Measurements from ENCODE around the gene HS3ST3B1.

The HS3ST3B1 gene

GRCh38 chr17:14372905-14373613 lies 72.2 kb downstream of the HS3ST3B1 start:
- no peaks in the 10 kb centered on the region for H3K79me2 ChIP-seq (ENCODE audit: low read length)
- H3K9me2 ChIP-seq (replicated peaks; ENCODE audit: insufficient read depth, low read length): no peaks in the 10 kb centered on the region
- H3F3A ChIP-seq (ENCODE audit: insufficient read depth, low read length): no peaks in the 10 kb centered on the region
- no peak overlapping the region for H2AFZ ChIP-seq (ENCODE audit: low read length)
- H3K4me3 ChIP-seq (ENCODE audit: low read length): no peak overlapping the region
- no peaks in the 10 kb centered on the region for H3K36me3 ChIP-seq (replicated peaks; ENCODE audit: insufficient read depth, low read length)
- H3K27ac ChIP-seq (ENCODE audit: low read length): no peak overlapping the region
- H4K20me1 ChIP-seq (ENCODE audit: insufficient read depth, low read length): no peaks in the 10 kb centered on the region
- H3K27me3 ChIP-seq (replicated peaks; ENCODE audit: insufficient read depth, low read length): no peaks in the 10 kb centered on the region
- H3K4me2 ChIP-seq (ENCODE audit: low read depth, low read length): no peak overlapping the region
- no peak for DNase-seq
- no peaks in the 10 kb centered on the region for H3K4me1 ChIP-seq (ENCODE audit: low read length)
- TF ChIP-seq EZH2phosphoT487 (IDR thresholded peaks at IDR 0.05; ENCODE audit: low read length) (no peak), EZH2 (optimal IDR thresholded peaks at IDR 0.05; ENCODE audit: low read depth, low read length) (no peak), CTCF (IDR thresholded peaks at IDR 0.05; ENCODE audit: low read length) (no peak)
- no peak overlapping the region for H3K9ac ChIP-seq (ENCODE audit: low read length)
- H3K9me3 ChIP-seq (replicated peaks; ENCODE audit: insufficient read depth, low read length): no peaks in the 10 kb centered on the region; the same call in 1 of the 2 replicates

- no peaks in the 10 kb centered on the region for H3K27me3 ChIP-seq (replicated peaks; ENCODE audit: insufficient read depth, low read length)
- no peaks in the 10 kb centered on the region for H3K4me1 ChIP-seq (ENCODE audit: low read length)
- TF ChIP-seq EZH2phosphoT487 (IDR thresholded peaks at IDR 0.05; ENCODE audit: low read length) (no peak), CTCF (IDR thresholded peaks at IDR 0.05; ENCODE audit: low read length) (no peak), EZH2 (optimal IDR thresholded peaks at IDR 0.05; ENCODE audit: low read depth, low read length) (no peak)
- no peaks in the 10 kb centered on the region for H4K20me1 ChIP-seq (ENCODE audit: insufficient read depth, low read length)
- no peak overlapping the region for H3K9ac ChIP-seq (ENCODE audit: low read length)
- DNase-seq: no peak
- no peak overlapping the region for H3K4me2 ChIP-seq (ENCODE audit: low read depth, low read length)
- H3K36me3 ChIP-seq (replicated peaks; ENCODE audit: insufficient read depth, low read length): no peaks in the 10 kb centered on the region
- no peaks in the 10 kb centered on the region for H3K9me2 ChIP-seq (replicated peaks; ENCODE audit: insufficient read depth, low read length)
- H3K9me3 ChIP-seq (replicated peaks; ENCODE audit: insufficient read depth, low read length): no peaks in the 10 kb centered on the region; the same call in 1 of the 2 replicates
- no peak overlapping the region for H3K4me3 ChIP-seq (ENCODE audit: low read length)
- H3F3A ChIP-seq (ENCODE audit: insufficient read depth, low read length): no peaks in the 10 kb centered on the region
- H2AFZ ChIP-seq (ENCODE audit: low read length): no peak overlapping the region
- H3K79me2 ChIP-seq (ENCODE audit: low read length): no peaks in the 10 kb centered on the region
- H3K27ac ChIP-seq (ENCODE audit: low read length): no peak overlapping the region
Measured at GRCh38 chr17:14373614-14374259, 72.9 kb downstream of the HS3ST3B1 start.

- Histone ChIP-seq H2AFZ (ENCODE audit: low read length) (no peak overlapping the region), H3K27me3 (replicated peaks; ENCODE audit: insufficient read depth, low read length) (no peaks in the 10 kb centered on the region), H3K9ac (ENCODE audit: low read length) (no peak overlapping the region), H3F3A (ENCODE audit: insufficient read depth, low read length) (no peaks in the 10 kb centered on the region), H3K36me3 (replicated peaks; ENCODE audit: insufficient read depth, low read length) (no peaks in the 10 kb centered on the region), H3K4me1 (ENCODE audit: low read length) (no peaks in the 10 kb centered on the region), H3K79me2 (ENCODE audit: low read length) (no peaks in the 10 kb centered on the region), H4K20me1 (ENCODE audit: insufficient read depth, low read length) (no peaks in the 10 kb centered on the region), H3K4me2 (ENCODE audit: low read depth, low read length) (no peak overlapping the region), H3K27ac (ENCODE audit: low read length) (no peak overlapping the region), H3K9me2 (replicated peaks; ENCODE audit: insufficient read depth, low read length) (no peaks in the 10 kb centered on the region), H3K4me3 (ENCODE audit: low read length) (no peak overlapping the region), H3K9me3 (replicated peaks; ENCODE audit: insufficient read depth, low read length) (no peaks in the 10 kb centered on the region; the same call in 1 of the 2 replicates)
- no peak for TF ChIP-seq EZH2phosphoT487 (IDR thresholded peaks at IDR 0.05; ENCODE audit: low read length)
- TF ChIP-seq CTCF (IDR thresholded peaks at IDR 0.05; ENCODE audit: low read length): no peak
- no peak for TF ChIP-seq EZH2 (optimal IDR thresholded peaks at IDR 0.05; ENCODE audit: low read depth, low read length)
- DNase-seq: no peak
Measured at GRCh38 chr17:14374268-14374667, 73.4 kb downstream of the HS3ST3B1 start.
